ENCODE data around the gene TBCEL. TPM values are rescaled to one million over a fixed set of nuclear protein-coding genes. Genes with fewer than 3 reads are reported as not detected.

The TBCEL gene
- total RNA-seq, 2 donors from 2014 or later, result 17.7 to 24.6 TPM

DNA sequence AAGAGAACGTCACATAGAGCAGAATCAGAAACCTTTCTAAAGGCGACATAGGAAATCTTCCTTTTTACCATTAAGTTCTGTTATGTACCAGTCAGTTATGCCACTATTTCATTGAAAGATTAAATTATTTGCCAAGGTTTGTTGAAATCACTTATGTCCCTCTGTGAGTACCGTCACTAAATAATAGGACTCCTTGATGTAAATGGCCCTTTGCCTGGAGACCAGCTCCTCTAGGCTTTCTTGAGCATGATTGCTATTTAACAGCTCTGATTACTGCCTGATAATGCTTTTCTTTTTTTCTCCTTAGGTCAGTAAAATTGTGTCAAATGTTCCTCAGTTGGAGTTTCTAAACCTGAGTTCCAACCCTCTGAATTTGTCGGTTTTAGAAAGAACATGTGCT lies 29.3 kb downstream of the TBCEL start:
- TF ChIP-seq CTCF (IDR thresholded peaks at IDR 0.05), result no peak
- Histone ChIP-seq H3K4me3 (no peak overlapping the region), H3K36me3 (peaks cover 11% of the 10 kb centered on the region), H3K4me1 (ENCODE audit: control insufficient read depth in 1 of 2, low read depth in 2 of 2) (no peaks in the 10 kb centered on the region), H3K27ac (no peak overlapping the region), H3K27me3 (replicated peaks; ENCODE audit: insufficient read depth) (no peaks in the 10 kb centered on the region), H3K9me3 (no peaks in the 10 kb centered on the region)
- ATAC-seq (ENCODE audit: insufficient number of reproducible peaks, low FRiP score, low read depth) (no peak), DNase-seq (ENCODE audit: low spot score) (no peak)

- Histone ChIP-seq H3K4me3 (no peak overlapping the region), H3K36me3 (peaks cover 11% of the 10 kb centered on the region), H3K4me1 (ENCODE audit: control insufficient read depth in 1 of 2, low read depth in 2 of 2) (no peaks in the 10 kb centered on the region), H3K27me3 (replicated peaks; ENCODE audit: insufficient read depth) (no peaks in the 10 kb centered on the region), H3K9me3 (no peaks in the 10 kb centered on the region), H3K27ac (no peak overlapping the region)
- ATAC-seq (ENCODE audit: insufficient number of reproducible peaks, low FRiP score, low read depth) (no peak), DNase-seq (ENCODE audit: low spot score) (no peak)
- no peak for TF ChIP-seq CTCF (IDR thresholded peaks at IDR 0.05)
Observed at GRCh38 chr11:121054266-121054665, 30.4 kb downstream of the TBCEL start.

DNA sequence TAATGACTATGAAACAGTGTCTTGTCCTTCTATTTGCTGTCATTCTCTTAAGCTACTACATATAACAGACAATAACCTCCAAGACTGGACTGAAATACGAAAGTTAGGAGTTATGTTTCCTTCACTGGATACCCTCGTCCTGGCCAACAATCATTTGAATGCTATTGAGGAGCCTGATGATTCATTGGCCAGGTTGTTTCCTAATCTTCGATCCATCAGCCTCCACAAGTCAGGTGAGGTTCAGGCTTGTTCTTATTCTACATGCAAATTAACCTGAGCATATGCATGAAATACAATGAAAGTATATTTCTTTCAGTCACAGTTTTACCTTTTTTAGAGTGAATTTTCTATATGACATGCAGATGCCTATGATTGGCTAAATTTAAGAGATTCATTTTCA lies 31.2 kb downstream of the TBCEL start:
- Histone ChIP-seq H3K27me3 (replicated peaks; ENCODE audit: insufficient read depth) (no peaks in the 10 kb centered on the region), H3K27ac (no peak overlapping the region), H3K9me3 (no peaks in the 10 kb centered on the region), H3K4me3 (no peak overlapping the region), H3K36me3 (peaks cover 11% of the 10 kb centered on the region), H3K4me1 (ENCODE audit: control insufficient read depth in 1 of 2, low read depth in 2 of 2) (no peaks in the 10 kb centered on the region)
- TF ChIP-seq CTCF (IDR thresholded peaks at IDR 0.05), result no peak
- ATAC-seq (ENCODE audit: insufficient number of reproducible peaks, low FRiP score, low read depth), result no peak
- DNase-seq (ENCODE audit: low spot score), result no peak

GRCh38 chr11:121057922-121058321 lies 34.0 kb downstream of the TBCEL start:
- DNase-seq (ENCODE audit: low spot score) (no peak), ATAC-seq (ENCODE audit: insufficient number of reproducible peaks, low FRiP score, low read depth) (no peak)
- no peaks in the 10 kb centered on the region for H3K9me3 ChIP-seq
- peaks cover 11% of the 10 kb centered on the region for H3K36me3 ChIP-seq
- H3K4me1 ChIP-seq (ENCODE audit: control insufficient read depth in 1 of 2, low read depth in 2 of 2), result no peaks in the 10 kb centered on the region
- H3K4me3 ChIP-seq, result no peak overlapping the region
- no peak overlapping the region for H3K27ac ChIP-seq
- no peaks in the 10 kb centered on the region for H3K27me3 ChIP-seq (replicated peaks; ENCODE audit: insufficient read depth)
- no peak for TF ChIP-seq CTCF (IDR thresholded peaks at IDR 0.05)

- TF ChIP-seq CTCF (IDR thresholded peaks at IDR 0.05), result no peak
- Histone ChIP-seq H3K27ac (no peak overlapping the region), H3K4me3 (no peak overlapping the region), H3K27me3 (replicated peaks; ENCODE audit: insufficient read depth) (no peaks in the 10 kb centered on the region), H3K9me3 (no peaks in the 10 kb centered on the region), H3K36me3 (peaks cover 3% of the 10 kb centered on the region), H3K4me1 (ENCODE audit: control insufficient read depth in 1 of 2, low read depth in 2 of 2) (no peaks in the 10 kb centered on the region)
- DNase-seq (ENCODE audit: low spot score) (no peak), ATAC-seq (ENCODE audit: insufficient number of reproducible peaks, low FRiP score, low read depth) (no peak)
Observed at GRCh38 chr11:121058941-121059340, 35.0 kb downstream of the TBCEL start.
